HepG2 (cell line): ENCODE measurements around the gene CTNNA1.

Source experiments
- BHLHE40 ChIP-seq: IDR thresholded peaks from 2 replicates; pipeline ENCODE4 v1.6.1; 2011; ENCODE audit warnings: low read length, improper control_type of control experiment
- BRCA1 ChIP-seq: sonication (generic); formaldehyde crosslinking; IDR thresholded peaks from 2 replicates; pipeline ENCODE4 v1.4.0; 2020; ENCODE audit warnings: missing genetic modification reagents
- CAMTA2 ChIP-seq: sonication (generic); formaldehyde crosslinking; IDR thresholded peaks from 2 replicates; pipeline ENCODE4 v1.4.0; 2020; ENCODE audit warnings: mild to moderate bottlenecking, missing genetic modification reagents, borderline replicate concordance
- CENPBD1 ChIP-seq: sonication (generic); formaldehyde crosslinking; IDR thresholded peaks from 2 replicates; pipeline ENCODE4 v1.8.0; 2022; ENCODE audit warnings: missing genetic modification reagents, low read depth, mild to moderate bottlenecking, borderline replicate concordance
- CTCF ChIP-seq: sonication (generic); formaldehyde crosslinking; IDR thresholded peaks from 2 replicates; pipeline ENCODE4 v1.5.0; 2020; ENCODE audit warnings: mild to moderate bottlenecking, missing genetic modification reagents, moderate library complexity
- FOXK2 ChIP-seq: fragments of 450-650 bp; IDR thresholded peaks from 2 replicates; pipeline ENCODE4 v1.6.1; 2016
- HMGXB4 ChIP-seq, 2 experiments: sonication (generic) in 1 of 2; formaldehyde crosslinking in 1 of 2; IDR thresholded peaks; 2 replicates each; pipeline versions ENCODE4 v1.4.0 to v1.6.1; 2018 to 2020; ENCODE audit warnings: missing genetic modification reagents in 2 of 2, borderline replicate concordance in 1 of 2, low read depth in 1 of 2, mild to moderate bottlenecking in 1 of 2, missing biosample characterization in 1 of 2
- NFIC ChIP-seq: IDR thresholded peaks from 2 replicates; pipeline ENCODE4 v1.6.1; 2012; ENCODE audit warnings: mild to moderate bottlenecking, low read length, inconsistent platforms
- RBAK ChIP-seq: sonication (generic); formaldehyde crosslinking; IDR thresholded peaks from 2 replicates; pipeline ENCODE4 v1.5.1; 2020; ENCODE audit warnings: mild to moderate bottlenecking, missing genetic modification reagents
- TAF1 ChIP-seq: sonication (generic); formaldehyde crosslinking; IDR thresholded peaks from 2 replicates; pipeline ENCODE4 v1.4.0; 2020; ENCODE audit warnings: missing genetic modification reagents
- ZNF547 ChIP-seq: sonication (generic); formaldehyde crosslinking; IDR thresholded peaks from 2 replicates; pipeline ENCODE4 v1.5.1; 2020; ENCODE audit warnings: mild to moderate bottlenecking, missing genetic modification reagents
- ZNF678 ChIP-seq: sonication (generic); formaldehyde crosslinking; IDR thresholded peaks from 2 replicates; pipeline ENCODE4 v1.4.0; 2020; ENCODE audit warnings: mild to moderate bottlenecking, missing genetic modification reagents
- ZSCAN29 ChIP-seq: sonication (generic); formaldehyde crosslinking; conservative IDR thresholded peaks from 2 replicates; pipeline ENCODE4 v1.4.0; 2020; ENCODE audit warnings: mild to moderate bottlenecking, missing genetic modification reagents

- TF ChIP-seq TAF1 (CRISPR knock-in tag) (no peak), CENPBD1 (no peak), NFIC (no peak), BHLHE40 (no peak), CTCF (CRISPR knock-in tag) (no peak), HMGXB4 (CRISPR knock-in tag; IDR thresholded peaks at IDR 0.05; ENCODE audit: borderline replicate concordance in 1 of 2, low read depth in 1 of 2) (no peak), CAMTA2 (no peak), RBAK (CRISPR knock-in tag) (no peak), ZNF678 (no peak), ZNF547 (CRISPR knock-in tag) (no peak), FOXK2 (no peak), BRCA1 (CRISPR knock-in tag) (no peak), ZSCAN29 (CRISPR knock-in tag) (no peak)
These were observed 197.3 kb downstream of the CTNNA1 start for GRCh38 chr5:138950421-138951031.
